SK-N-SH treated with all-trans-retinoic acid at 6 μM for 48 hours (cell line): Measurements from ENCODE around the gene CMTM7.
"Not testable (repeated sequence)": the region's sequence is repeated elsewhere in the genome, so short reads cannot be mapped to it uniquely, and the experiment has no call there.

Experiments used
- ATAC-seq: fragments of 200-7000 bp; cut with Tn5 transposase; 3 replicates; pipeline ENCODE4 v1.9.1; 2020; ENCODE audit warnings: mild to moderate bottlenecking, moderate library complexity
- ARNTL ChIP-seq: fragments of 450-650 bp; formaldehyde crosslinking; IDR thresholded peaks from 2 replicates; pipeline ENCODE4 v1.5.0; 2020; ENCODE audit warnings: low read depth, mild to moderate bottlenecking, moderate library complexity, borderline replicate concordance
- BACH2 ChIP-seq: fragments of 250-450 bp; sonication (Bioruptor Pico); IDR thresholded peaks from 2 replicates; pipeline ENCODE4 v1.9.0; 2021; ENCODE audit warnings: mild to moderate bottlenecking, borderline replicate concordance
- CREB5 ChIP-seq: fragments of 250-450 bp; sonication (Bioruptor Pico); IDR thresholded peaks from 2 replicates; pipeline ENCODE4 v1.5.1; 2020; ENCODE audit warnings: low read depth, mild to moderate bottlenecking, moderate library complexity
- CSDC2 ChIP-seq: fragments of 250-450 bp; sonication (Bioruptor Pico); IDR thresholded peaks from 2 replicates; pipeline ENCODE4 v1.5.0; 2020; ENCODE audit warnings: mild to moderate bottlenecking, moderate library complexity
- GLIS3 ChIP-seq: fragments of 250-450 bp; sonication (Bioruptor Pico); IDR thresholded peaks from 2 replicates; pipeline ENCODE4 v1.5.0; 2020; ENCODE audit warnings: mild to moderate bottlenecking, moderate library complexity
- ISL1 ChIP-seq: fragments of 250-450 bp; sonication (Bioruptor Pico); IDR thresholded peaks from 2 replicates; pipeline ENCODE4 v2.1.2; 2022; ENCODE audit warnings: mild to moderate bottlenecking, moderate library complexity
- OSR1 ChIP-seq: fragments of 250-450 bp; sonication (Bioruptor Pico); IDR thresholded peaks from 2 replicates; pipeline ENCODE4 v1.8.0; 2022; ENCODE audit warnings: moderate library complexity, mild to moderate bottlenecking, inconsistent platforms
- POU6F1 ChIP-seq: fragments of 250-450 bp; sonication (Bioruptor Pico); IDR thresholded peaks from 2 replicates; pipeline ENCODE4 v1.8.0; 2021; ENCODE audit warnings: low read depth, mild to moderate bottlenecking, moderate library complexity, borderline replicate concordance
- PPARA ChIP-seq: fragments of 250-450 bp; sonication (Bioruptor Pico); IDR thresholded peaks from 2 replicates; pipeline ENCODE4 v1.5.0; 2020; ENCODE audit warnings: mild to moderate bottlenecking, borderline replicate concordance
- SNAI2 ChIP-seq: fragments of 250-450 bp; sonication (Bioruptor Pico); IDR thresholded peaks from 2 replicates; pipeline ENCODE4 v1.5.0; 2020; ENCODE audit warnings: mild to moderate bottlenecking, moderate library complexity
- TSHZ2 ChIP-seq: fragments of 250-450 bp; sonication (Bioruptor Pico); IDR thresholded peaks from 2 replicates; pipeline ENCODE4 v1.5.0; 2020; ENCODE audit warnings: mild to moderate bottlenecking, moderate library complexity
- ZC3H10 ChIP-seq: fragments of 250-450 bp; sonication (Bioruptor Pico); IDR thresholded peaks from 2 replicates; pipeline ENCODE4 v1.5.1; 2021; ENCODE audit warnings: mild to moderate bottlenecking, moderate library complexity
- ZFP3 ChIP-seq: fragments of 250-450 bp; sonication (Bioruptor Pico); IDR thresholded peaks from 2 replicates; pipeline ENCODE4 v1.5.0; 2020; ENCODE audit warnings: mild to moderate bottlenecking, moderate library complexity
- ZNF565 ChIP-seq: fragments of 450-650 bp; formaldehyde crosslinking; conservative IDR thresholded peaks from 2 replicates; pipeline ENCODE4 v1.5.0; 2020; ENCODE audit warnings: low read depth, mild to moderate bottlenecking, moderate library complexity
- ZNF70 ChIP-seq: fragments of 450-650 bp; formaldehyde crosslinking; IDR thresholded peaks from 2 replicates; pipeline ENCODE4 v1.5.0; 2020; ENCODE audit warnings: mild to moderate bottlenecking, moderate library complexity
- ZNF8 ChIP-seq: fragments of 450-650 bp; formaldehyde crosslinking; IDR thresholded peaks from 2 replicates; pipeline ENCODE4 v1.5.0; 2020; ENCODE audit warnings: mild to moderate bottlenecking, moderate library complexity
- TF ChIP-seq, protein P1 (sequence below): fragments of 250-450 bp; sonication (Bioruptor Pico); IDR thresholded peaks from 2 replicates; pipeline ENCODE4 v1.5.1; 2021; ENCODE audit warnings: mild to moderate bottlenecking, moderate library complexity

Gene CMTM7

GRCh38 chr3:32457971-32458471 is 66.4 kb downstream of the CMTM7 start (continued):
- no peak for TF ChIP-seq TSHZ2 (CRISPR knock-in tag)
- no peak for TF ChIP-seq BACH2 (CRISPR knock-in tag)
- TF ChIP-seq PPARA (CRISPR knock-in tag): no peak
- TF ChIP-seq GLIS3: no peak
- TF ChIP-seq ZNF8 (CRISPR knock-in tag): no peak
- no peak for TF ChIP-seq ZFP3 (CRISPR knock-in tag)
- no peak for TF ChIP-seq ZC3H10 (CRISPR knock-in tag)
- no peak for TF ChIP-seq SNAI2

- no peak for TF ChIP-seq OSR1
- TF ChIP-seq ZNF565 (CRISPR knock-in tag): no peak
- no peak for TF ChIP-seq ZFP3 (CRISPR knock-in tag)
- TF ChIP-seq, all 23 proteins: peak for 0
- ATAC-seq: no peak
These were observed 67.8 kb downstream of the CMTM7 start for GRCh38 chr3:32459450-32459849.

DNA sequence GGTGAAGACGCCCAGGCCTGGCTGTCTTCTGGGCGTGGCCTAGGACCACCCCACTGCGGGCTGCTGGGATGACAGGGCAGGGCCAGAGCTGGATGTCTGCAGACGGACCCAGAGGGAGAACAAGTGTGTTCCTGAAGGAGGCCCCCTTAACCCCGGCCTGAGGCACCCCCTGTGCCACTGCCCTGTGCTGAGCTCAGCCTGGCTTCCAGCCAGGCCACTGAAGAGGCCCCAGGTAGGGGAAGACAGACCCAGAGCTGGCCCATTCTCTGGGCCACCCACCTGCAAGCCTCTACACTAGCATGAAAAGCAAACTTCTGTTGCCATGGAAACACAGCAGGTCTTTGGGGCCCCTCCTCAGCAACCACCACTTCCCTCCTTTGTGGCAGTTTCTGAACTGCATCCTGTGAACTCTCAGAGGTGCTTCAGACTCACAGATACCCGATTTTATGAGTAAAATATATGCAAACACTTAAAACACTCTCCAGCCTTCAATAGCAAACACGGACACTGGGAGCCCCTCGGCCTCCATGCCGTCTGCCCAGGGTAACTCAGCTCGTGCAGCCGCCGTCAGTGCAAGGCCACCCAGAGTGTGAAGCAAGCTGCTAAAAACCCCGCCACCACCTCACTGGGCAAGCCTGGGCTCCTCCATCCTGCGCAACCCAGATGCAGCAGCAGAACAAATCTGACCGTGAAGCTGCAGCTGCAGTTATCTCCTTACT is 68.5 kb downstream of the CMTM7 start:
- TF ChIP-seq ISL1 (no peak), ARNTL (CRISPR knock-in tag) (no peak), ZNF8 (CRISPR knock-in tag) (no peak)
- ATAC-seq: no peak

DNA sequence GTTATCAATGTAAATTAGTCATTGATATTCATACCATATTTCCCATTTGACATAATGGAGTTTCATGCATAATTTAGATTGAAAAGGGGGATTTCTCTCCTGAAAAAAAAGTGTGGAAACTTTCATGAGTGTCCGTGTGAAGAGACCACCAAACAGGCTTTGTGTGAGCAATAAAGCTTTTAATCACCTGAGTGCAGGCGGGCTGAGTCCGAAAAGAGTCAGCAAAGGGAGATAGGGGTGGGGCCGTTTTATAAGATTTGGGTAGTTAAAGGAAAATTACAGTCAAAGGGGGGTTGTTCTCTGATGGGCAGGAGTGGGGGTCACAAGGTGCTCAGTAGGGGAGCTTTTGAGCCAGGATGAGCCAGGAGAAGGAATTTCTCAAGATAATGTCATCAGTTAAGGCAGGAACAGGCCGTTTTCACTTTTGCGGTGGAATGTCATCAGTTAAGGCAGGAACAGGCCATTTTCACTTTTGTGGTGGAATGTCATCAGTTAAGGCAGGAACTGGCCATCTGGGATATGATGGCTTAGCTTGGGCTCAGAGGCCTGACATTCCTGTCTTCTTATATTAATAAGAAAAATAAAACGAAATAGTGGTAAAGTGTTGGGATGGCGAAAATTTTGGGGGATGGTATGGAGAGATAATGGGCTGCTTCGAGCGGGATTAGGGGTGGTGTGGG is 69.3 kb downstream of the CMTM7 start:
- TF ChIP-seq ISL1 (peak; percentile 71), GLIS3 (0 out of 2 replicates have a peak, but pooled peaks have one; percentile 24), SNAI2 (0 out of 2 replicates have a peak, but pooled peaks have one; percentile 31)
- not testable (repeated sequence) for ATAC-seq

DNA sequence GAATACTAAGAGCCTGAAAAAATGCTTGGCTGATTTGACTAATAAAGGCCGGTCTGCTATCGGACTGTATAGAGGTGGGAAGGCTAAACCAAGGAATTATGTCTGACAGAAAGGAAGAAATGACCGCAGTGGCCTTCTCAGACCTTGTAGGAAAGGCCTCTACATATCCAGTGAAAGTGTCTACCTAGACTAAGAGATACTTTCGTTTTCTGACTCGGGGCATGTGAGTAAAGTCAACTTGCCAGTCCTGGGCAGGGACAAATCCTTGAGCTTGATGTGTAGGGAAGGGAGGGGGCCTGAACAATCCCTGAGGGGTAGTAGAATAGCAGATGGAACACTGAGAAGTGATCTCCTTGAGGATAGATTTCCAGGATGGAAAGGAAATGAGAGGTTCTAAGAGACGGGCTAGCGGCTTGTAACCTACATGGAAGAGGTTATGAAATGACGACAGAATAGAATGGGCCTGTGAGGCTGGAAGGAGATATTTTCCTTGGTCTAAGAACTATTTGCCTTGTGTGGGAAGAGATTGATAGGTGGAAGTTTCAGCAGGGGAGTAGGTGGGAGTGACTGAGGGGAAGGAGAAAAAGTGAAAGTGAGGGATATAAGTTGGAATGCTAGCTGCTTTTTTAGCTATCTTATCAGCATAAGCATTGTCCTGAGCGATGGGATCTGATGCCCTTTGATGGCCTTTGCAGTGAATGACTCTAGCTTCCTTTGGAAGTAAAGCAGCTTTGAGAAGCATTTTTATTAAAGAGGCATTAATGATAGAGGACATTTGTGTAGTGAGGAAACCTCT is 70.7 kb downstream of the CMTM7 start:
- ATAC-seq: not testable (repeated sequence)

DNA sequence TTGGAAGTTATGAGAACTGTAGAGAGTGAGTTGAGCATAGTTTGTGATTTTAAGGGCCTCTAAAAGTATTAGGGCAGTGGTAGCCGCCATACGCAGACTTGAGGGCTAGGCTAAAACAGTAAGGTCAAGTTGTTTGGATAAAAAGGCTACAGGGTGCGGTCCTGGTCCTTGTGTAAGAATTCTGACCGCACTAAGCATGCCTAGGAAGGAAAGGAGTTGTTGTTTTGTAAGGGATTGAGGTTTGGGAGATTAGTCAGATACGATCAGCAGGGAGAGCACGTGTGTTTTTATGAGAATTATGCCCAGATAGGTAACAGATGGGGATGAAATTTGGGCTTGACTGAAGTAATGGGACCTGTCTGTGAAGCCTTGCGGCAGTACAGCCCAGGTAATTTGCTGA is 71.8 kb downstream of the CMTM7 start:
- ATAC-seq: not testable (repeated sequence)

- not testable (repeated sequence) for ATAC-seq
These were observed 73.1 kb downstream of the CMTM7 start for GRCh38 chr3:32464726-32465125.

- not testable (repeated sequence) for ATAC-seq
These were observed 75.2 kb downstream of the CMTM7 start for GRCh38 chr3:32466808-32467207.

GRCh38 chr3:32467333-32468070 is 75.8 kb downstream of the CMTM7 start:
- ATAC-seq: peak; percentile 90
- TF ChIP-seq CSDC2 (CRISPR knock-in tag) (no peak), POU6F1 (CRISPR knock-in tag) (no peak), BACH2 (CRISPR knock-in tag) (no peak), SNAI2 (no peak), ZNF70 (CRISPR knock-in tag) (no peak), ZNF565 (CRISPR knock-in tag) (no peak), CREB5 (CRISPR knock-in tag) (no peak), ISL1 (no peak)
- TF ChIP-seq, protein P1, sequence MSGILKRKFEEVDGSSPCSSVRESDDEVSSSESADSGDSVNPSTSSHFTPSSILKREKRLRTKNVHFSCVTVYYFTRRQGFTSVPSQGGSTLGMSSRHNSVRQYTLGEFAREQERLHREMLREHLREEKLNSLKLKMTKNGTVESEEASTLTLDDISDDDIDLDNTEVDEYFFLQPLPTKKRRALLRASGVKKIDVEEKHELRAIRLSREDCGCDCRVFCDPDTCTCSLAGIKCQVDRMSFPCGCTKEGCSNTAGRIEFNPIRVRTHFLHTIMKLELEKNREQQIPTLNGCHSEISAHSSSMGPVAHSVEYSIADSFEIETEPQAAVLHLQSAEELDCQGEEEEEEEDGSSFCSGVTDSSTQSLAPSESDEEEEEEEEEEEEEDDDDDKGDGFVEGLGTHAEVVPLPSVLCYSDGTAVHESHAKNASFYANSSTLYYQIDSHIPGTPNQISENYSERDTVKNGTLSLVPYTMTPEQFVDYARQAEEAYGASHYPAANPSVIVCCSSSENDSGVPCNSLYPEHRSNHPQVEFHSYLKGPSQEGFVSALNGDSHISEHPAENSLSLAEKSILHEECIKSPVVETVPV (CRISPR knock-in tag): no peak
